Nephron progenitor cell (in vitro differentiated cells): ENCODE data around the gene SLC34A1.

Experiments used
- DNase-seq: peaks from one replicate; pipeline ENCODE4 v3.0.0; 2021
- H3K27ac Mint-ChIP-seq: 2 replicates; pipeline ENCODE4 v1.8.0; 2021; ENCODE audit warnings: mild to moderate bottlenecking, moderate library complexity, mixed read lengths
- H3K27me3 Mint-ChIP-seq: 2 replicates; pipeline ENCODE4 v1.8.0; 2021; ENCODE audit warnings: mild to moderate bottlenecking, low read depth, mixed read lengths; ENCODE audit not compliant: poor library complexity
- H3K36me3 Mint-ChIP-seq: 2 replicates; pipeline ENCODE4 v1.8.0; 2021; ENCODE audit warnings: low read depth, mixed read lengths
- H3K4me1 Mint-ChIP-seq: 2 replicates; pipeline ENCODE4 v1.8.0; 2021; ENCODE audit warnings: mixed read lengths
- H3K4me3 Mint-ChIP-seq: 2 replicates; pipeline ENCODE4 v1.8.0; 2021; ENCODE audit warnings: mild to moderate bottlenecking, moderate library complexity, mixed read lengths
- H3K9me3 Mint-ChIP-seq: 2 replicates; pipeline ENCODE4 v1.8.0; 2021; ENCODE audit warnings: mild to moderate bottlenecking, moderate library complexity, mixed read lengths
- CTCF ChIP-seq: fragments of 200-600 bp; sonication (generic); IDR thresholded peaks from 2 replicates; pipeline ENCODE4 v1.5.0; 2021; ENCODE audit warnings: antibody characterized with exemption

SLC34A1 gene

GRCh38 chr5:177365845-177366527 lies 18.2 kb upstream of the SLC34A1 start:
- DNase-seq = no peak
- Mint-ChIP-seq H3K9me3 (no peaks in the 10 kb centered on the region), H3K27me3 (peaks cover 14% of the 10 kb centered on the region), H3K4me3 (peak overlapping the region; percentile 87), H3K36me3 (no peaks in the 10 kb centered on the region), H3K27ac (peak overlapping the region; percentile 87), H3K4me1 (peaks cover 60% of the 10 kb centered on the region)
- no peak for TF ChIP-seq CTCF

DNA sequence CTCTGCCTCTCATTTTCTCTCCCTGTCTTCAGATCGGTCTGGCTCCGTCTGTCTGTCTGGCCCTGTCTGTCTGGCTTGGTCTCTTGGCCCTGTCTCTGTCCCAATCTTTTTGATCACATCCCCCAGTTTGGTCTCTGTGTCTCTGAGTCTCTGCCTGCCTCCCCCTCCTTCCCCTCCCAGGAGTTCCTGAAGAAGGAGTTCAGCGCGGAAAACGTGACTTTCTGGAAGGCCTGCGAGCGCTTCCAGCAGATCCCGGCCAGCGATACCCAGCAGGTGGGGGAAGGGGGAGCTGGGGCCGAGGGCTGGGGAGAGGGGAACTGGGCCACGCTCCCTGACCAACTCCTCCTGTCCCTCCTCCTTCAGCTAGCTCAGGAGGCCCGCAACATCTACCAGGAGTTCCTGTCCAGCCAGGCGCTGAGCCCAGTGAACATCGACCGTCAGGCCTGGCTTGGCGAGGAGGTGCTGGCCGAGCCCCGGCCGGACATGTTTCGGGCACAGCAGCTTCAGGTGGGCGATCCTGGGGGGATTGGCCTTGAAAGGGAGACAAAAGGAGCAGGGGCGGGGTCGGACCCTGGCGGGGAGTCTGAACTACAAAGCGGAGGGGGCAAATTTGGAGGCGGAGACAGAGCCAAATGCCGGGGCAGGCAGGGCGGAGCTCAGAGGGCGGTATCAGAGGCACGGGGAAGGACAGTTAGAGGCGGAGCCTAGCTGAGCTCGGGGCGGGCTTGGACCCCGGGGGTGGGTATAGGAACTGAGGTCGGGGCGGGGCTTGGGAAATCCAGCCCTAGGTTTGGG lies 17.5 kb upstream of the SLC34A1 start:
- Mint-ChIP-seq H3K4me1 (peaks cover 64% of the 10 kb centered on the region), H3K27me3 (peaks cover 14% of the 10 kb centered on the region), H3K36me3 (no peaks in the 10 kb centered on the region), H3K9me3 (no peaks in the 10 kb centered on the region), H3K4me3 (peak overlapping the region; percentile 87), H3K27ac (peak overlapping the region; percentile 94)
- no peak for TF ChIP-seq CTCF
- DNase-seq = peak; percentile 94

DNA sequence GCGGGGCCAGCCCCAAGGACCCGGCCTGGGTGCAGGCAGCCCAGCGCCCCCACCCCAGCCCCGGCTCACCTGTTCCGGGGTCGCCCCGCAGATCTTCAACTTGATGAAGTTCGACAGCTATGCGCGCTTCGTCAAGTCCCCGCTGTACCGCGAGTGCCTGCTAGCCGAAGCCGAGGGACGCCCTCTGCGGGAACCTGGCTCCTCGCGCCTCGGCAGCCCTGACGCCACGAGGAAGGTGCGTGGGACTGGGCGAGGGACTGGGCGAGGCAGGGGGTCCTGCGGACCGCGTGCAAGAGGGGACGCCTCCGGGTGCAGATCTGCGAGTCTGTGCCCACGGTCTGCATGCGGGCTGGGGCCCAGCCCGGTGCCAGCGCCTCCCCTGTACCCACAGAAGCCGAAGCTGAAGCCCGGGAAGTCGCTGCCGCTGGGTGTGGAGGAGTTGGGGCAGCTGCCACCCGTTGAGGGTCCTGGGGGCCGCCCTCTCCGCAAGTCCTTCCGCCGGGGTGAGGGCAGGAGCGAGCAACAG lies 16.8 kb upstream of the SLC34A1 start:
- H3K4me3 Mint-ChIP-seq = peak overlapping the region; percentile 65
- H3K4me1 Mint-ChIP-seq = peaks cover 58% of the 10 kb centered on the region
- H3K9me3 Mint-ChIP-seq = no peaks in the 10 kb centered on the region
- DNase-seq = no peak
- peaks cover 10% of the 10 kb centered on the region for H3K27me3 Mint-ChIP-seq
- no peak overlapping the region for H3K27ac Mint-ChIP-seq
- TF ChIP-seq CTCF = no peak
- no peaks in the 10 kb centered on the region for H3K36me3 Mint-ChIP-seq

DNA sequence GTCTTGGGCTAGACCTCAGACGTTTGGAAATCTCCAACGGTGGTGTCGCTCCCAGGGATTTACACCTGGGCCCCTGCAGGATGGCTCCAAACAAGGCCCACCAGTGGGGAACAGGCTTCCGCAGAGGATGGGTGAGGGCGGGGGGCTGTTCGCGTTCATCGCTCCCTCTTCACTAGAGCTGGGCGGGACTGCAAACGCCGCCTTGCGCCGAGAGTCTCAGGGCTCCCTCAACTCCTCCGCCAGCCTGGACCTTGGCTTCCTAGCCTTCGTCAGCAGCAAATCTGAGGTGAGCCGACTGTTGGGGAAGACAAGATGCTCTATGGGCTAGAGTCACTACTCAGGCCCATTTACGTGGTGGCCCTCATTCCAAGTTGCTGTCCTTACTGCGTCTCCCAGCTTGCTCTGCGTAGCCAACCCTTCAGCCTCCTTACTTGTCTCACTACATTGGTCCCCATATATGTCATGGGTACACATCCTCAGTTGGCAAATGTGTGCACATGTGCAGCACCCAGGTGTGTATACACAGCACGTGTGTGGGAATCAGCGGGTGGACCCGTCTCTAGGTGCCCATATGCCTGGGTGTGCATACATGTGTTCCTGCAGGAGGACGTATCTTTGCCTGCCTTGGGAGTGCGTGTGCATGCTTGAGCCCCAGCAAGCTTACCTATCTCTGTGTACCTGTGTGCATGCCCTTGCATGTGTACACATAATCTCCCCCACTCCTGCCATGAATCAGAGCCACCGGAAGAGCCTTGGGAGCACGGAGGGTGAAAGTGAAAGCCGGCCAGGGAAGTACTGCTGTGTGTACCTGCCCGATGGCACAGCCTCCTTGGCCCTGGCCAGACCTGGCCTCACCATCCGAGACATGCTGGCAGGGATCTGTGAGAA lies 16.0 kb upstream of the SLC34A1 start:
- H3K4me3 Mint-ChIP-seq = peak overlapping the region; percentile 48
- no peak for TF ChIP-seq CTCF

DNA sequence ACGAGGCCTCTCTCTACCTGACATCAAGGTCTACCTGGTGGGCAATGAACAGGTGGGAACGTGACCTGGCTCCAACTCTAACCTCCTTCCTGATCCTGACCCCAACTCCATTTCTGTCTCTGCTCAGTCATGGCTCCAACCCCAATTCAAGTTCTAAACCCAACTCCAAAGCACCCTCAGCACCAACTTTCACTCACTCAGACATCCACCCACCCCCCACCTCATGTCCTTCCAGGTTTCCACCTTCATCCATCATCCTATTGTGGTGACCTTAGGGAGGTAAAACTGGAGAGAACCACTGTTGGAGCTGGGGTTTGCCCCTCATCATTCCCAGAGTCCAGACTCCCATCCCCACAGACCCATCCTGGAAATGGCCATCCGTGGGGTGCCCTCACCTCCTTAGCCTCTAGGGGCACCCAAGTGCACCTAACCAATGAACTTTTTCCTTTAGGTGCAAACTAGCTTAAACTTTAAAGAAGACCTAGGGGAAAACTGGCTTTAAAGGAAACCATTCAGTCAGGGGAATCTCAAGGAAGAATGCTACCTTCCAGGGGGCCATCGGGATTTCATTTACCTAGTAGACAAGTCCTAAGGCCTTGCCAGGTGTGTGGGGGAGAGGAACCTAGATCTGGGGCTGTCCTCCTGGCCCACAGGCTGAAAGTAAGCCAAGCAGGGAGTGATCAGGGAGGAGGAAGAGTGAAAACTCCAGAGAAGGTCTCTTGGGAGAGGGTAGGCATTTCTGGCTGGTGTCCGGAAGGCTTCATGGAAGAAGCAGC lies 15.2 kb upstream of the SLC34A1 start:
- peak; percentile 56 for TF ChIP-seq CTCF
- Mint-ChIP-seq H3K9me3 (no peaks in the 10 kb centered on the region), H3K27ac (no peak overlapping the region), H3K36me3 (no peaks in the 10 kb centered on the region), H3K4me3 (peak overlapping the region; percentile 51), H3K4me1 (peaks cover 53% of the 10 kb centered on the region), H3K27me3 (peaks cover 13% of the 10 kb centered on the region)
- peak; percentile 49 for DNase-seq

More for the DNA sequence above, 16.0 kb upstream of the SLC34A1 start:
- Mint-ChIP-seq H3K27me3 (peaks cover 10% of the 10 kb centered on the region), H3K36me3 (no peaks in the 10 kb centered on the region), H3K4me1 (peaks cover 55% of the 10 kb centered on the region), H3K27ac (no peak overlapping the region), H3K9me3 (no peaks in the 10 kb centered on the region)
- no peak for DNase-seq
